Mucosa of rectum (tissue), 2 donors: ENCODE data around the gene DLG4.
A peak's percentile ranks its signal among the peaks of the same experiment; 100 is the strongest.

Source experiments
- H3K27ac ChIP-seq, 2 donors: one replicate each; pipeline ENCODE4 v1.7.0; 2013; ENCODE audit warnings: inconsistent platforms in 2 of 2, low read depth in 2 of 2, low read length in 2 of 2
- H3K27me3 ChIP-seq, 2 donors: one replicate each; pipeline ENCODE4 v1.7.0; 2013; ENCODE audit warnings: low read length in 2 of 2; ENCODE audit not compliant: control insufficient read depth in 2 of 2, insufficient read depth in 2 of 2
- H3K36me3 ChIP-seq, 2 donors: one replicate each; pipeline ENCODE4 v1.7.0; 2013; ENCODE audit warnings: low read length in 2 of 2; ENCODE audit not compliant: control insufficient read depth in 2 of 2, insufficient read depth in 2 of 2
- H3K4me1 ChIP-seq, 2 donors: one replicate each; pipeline ENCODE4 v1.7.0; 2013; ENCODE audit warnings: low read length in 2 of 2, mild to moderate bottlenecking in 1 of 2; ENCODE audit not compliant: control insufficient read depth in 2 of 2, insufficient read depth in 2 of 2
- H3K4me3 ChIP-seq, 2 donors: one replicate each; pipeline ENCODE4 v1.7.0; 2013; ENCODE audit warnings: low read length in 2 of 2
- H3K9ac ChIP-seq, 2 donors: one replicate each; pipeline ENCODE4 v1.7.0; 2013; ENCODE audit warnings: low read length in 2 of 2, low read depth in 1 of 2, mild to moderate bottlenecking in 1 of 2
- H3K9me3 ChIP-seq, 2 donors: one replicate each; pipeline ENCODE4 v1.7.0; 2013; ENCODE audit warnings: low read length in 2 of 2; ENCODE audit not compliant: control insufficient read depth in 2 of 2
- donor health status: healthy.
- donor health status: Normal muscosa, but diverticular disease.

Gene DLG4

GRCh38 chr17:7205561-7205960 is 14.1 kb downstream of the DLG4 start:
- Histone ChIP-seq H3K27me3 (peaks cover 0 to 2% of the 10 kb centered on the region in 2 donors), H3K9ac (peak overlapping the region; percentile 28 to 65), H3K9me3 (no peaks in the 10 kb centered on the region), H3K27ac (no peak overlapping the region), H3K4me3 (peak overlapping the region; percentile 61 to 79), H3K36me3 (peaks cover 0 to 5% of the 10 kb centered on the region in 2 donors), H3K4me1 (peaks cover 0 to 3% of the 10 kb centered on the region in 2 donors)

DNA sequence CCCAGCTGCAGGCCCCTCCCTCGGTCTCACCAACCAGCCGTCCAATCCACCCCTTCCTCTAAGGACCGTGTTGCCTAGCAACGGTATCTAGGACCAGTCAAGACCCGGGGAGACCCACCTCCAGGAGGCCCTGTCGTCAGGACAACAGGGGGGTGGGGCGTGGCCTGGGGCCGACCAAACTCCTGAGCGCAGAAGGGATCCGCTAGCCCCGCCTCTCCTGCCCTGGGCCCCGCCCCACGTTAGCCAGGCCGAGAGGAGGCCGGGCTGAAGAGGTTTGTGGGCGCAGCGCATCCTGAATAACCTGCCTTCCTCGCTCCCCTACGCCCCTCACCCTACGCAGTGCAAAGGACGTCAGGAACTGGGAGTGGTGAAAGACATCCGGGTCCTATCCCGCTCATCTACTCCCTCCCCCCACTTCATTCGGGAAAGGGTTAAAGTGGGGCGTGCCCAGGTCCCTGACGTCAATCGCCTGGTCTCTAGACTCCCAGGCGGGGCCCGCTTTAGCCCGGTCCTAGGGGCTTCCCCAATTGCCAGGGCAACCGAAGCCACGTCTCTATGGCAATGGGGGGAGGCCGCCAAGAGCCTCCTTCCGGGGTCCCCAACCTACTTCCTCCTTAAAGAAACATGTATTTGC is 14.7 kb downstream of the DLG4 start:
- H3K27me3 ChIP-seq, result peaks cover 0 to 2% of the 10 kb centered on the region in 2 donors
- H3K4me1 ChIP-seq, result peaks cover 0 to 3% of the 10 kb centered on the region in 2 donors
- H3K4me3 ChIP-seq, result peak overlapping the region; percentile 61 to 79
- H3K27ac ChIP-seq, result peak overlapping the region in 1 of 2 donors; percentile 58
- no peaks in the 10 kb centered on the region for H3K9me3 ChIP-seq
- H3K36me3 ChIP-seq, result peaks cover 0 to 5% of the 10 kb centered on the region in 2 donors
- H3K9ac ChIP-seq, result peak overlapping the region; percentile 28 to 65

DNA sequence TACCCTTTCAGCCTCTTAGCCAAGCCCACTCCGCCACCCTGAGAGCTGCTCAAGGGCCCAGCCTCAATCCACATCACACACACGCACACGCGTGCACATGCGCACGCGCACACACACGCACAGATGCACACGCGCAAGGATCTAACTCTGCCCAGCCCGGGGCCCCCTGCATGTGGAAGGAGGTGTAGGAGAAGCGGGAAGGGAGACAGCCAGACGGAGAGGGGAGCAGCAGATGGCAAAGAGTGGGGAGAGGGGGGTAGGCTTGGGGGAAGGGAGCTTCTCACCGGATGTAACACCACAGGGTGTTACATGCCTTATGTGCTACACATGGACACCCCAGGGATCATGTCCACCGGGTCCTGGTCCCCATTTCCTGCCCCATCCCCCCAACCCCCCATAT is 15.3 kb downstream of the DLG4 start:
- peaks cover 0 to 3% of the 10 kb centered on the region in 2 donors for H3K4me1 ChIP-seq
- no peaks in the 10 kb centered on the region for H3K9me3 ChIP-seq
- peak overlapping the region; percentile 61 to 79 for H3K4me3 ChIP-seq
- peaks cover 0 to 2% of the 10 kb centered on the region in 2 donors for H3K27me3 ChIP-seq
- H3K36me3 ChIP-seq, result peaks cover 0 to 5% of the 10 kb centered on the region in 2 donors
- H3K27ac ChIP-seq, result peak overlapping the region in 1 of 2 donors; percentile 58
- no peak overlapping the region for H3K9ac ChIP-seq

DNA sequence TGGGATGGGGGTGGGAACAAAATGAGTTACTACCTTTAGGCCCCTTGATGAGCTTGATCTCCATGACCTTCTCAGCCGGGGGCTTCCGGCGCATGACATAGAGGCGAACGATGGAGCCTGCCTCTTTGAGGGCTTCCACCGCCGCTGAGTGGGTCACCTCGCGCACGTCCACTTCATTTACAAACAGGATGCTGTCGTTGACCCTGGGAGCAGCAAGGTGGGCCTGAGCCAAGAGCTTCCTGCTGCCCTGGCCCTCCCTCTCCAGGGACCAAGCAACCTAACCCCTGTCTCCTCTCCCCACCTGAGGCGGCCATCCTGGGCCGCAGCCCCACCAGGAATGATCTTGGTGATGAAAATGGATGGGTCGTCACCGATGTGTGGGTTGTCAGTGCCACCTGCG is 16.2 kb downstream of the DLG4 start:
- Histone ChIP-seq H3K9ac (no peak overlapping the region), H3K27ac (no peak overlapping the region)

DNA sequence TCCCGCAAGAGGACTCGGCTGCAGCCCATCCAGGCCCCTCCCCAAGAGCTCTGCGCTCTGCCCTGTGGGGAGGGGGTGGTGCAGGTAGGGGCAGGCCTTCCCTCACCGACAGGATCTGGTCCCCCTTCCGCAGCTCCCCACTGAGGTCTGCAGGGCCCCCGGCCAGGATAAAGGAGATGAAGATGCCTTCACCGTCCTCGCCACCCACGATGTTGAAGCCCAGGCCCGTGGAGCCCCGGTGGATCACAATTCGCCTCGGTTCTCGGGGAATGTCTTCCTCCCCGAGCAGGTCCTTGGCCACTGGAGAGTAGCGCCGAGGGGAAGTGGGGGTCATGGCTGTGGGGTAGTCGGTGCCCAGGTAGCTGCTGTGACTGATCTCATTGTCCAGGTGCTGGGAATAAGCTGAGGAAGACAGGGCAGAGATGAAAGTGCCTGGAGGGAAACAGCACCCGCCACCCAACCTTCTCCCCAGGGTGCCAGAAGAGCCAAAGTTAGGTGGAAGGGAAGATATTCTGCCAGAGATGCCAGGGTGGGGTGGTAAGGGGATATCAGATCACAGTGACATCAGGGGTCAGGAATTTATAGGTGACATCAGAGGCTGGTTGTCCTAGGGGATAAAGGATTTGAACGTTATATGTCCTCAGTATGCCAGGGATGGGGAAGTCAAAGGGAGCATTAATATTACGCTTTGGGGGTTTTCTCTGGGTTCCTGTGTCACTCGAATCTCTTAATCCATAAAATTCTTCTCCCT is 22.8 kb downstream of the DLG4 start:
- Histone ChIP-seq H3K4me1 (no peaks in the 10 kb centered on the region), H3K9me3 (no peaks in the 10 kb centered on the region), H3K9ac (no peak overlapping the region), H3K4me3 (no peak overlapping the region), H3K27ac (no peak overlapping the region), H3K27me3 (no peaks in the 10 kb centered on the region), H3K36me3 (peaks cover 0 to 4% of the 10 kb centered on the region in 2 donors)

More for the DNA sequence above, 16.2 kb downstream of the DLG4 start:
- Histone ChIP-seq H3K4me3 (no peak overlapping the region), H3K4me1 (peaks cover 0 to 3% of the 10 kb centered on the region in 2 donors), H3K36me3 (peaks cover 0 to 5% of the 10 kb centered on the region in 2 donors), H3K27me3 (peaks cover 0 to 2% of the 10 kb centered on the region in 2 donors), H3K9me3 (no peaks in the 10 kb centered on the region)

- no peak overlapping the region for H3K4me3 ChIP-seq
- no peaks in the 10 kb centered on the region for H3K27me3 ChIP-seq
- no peaks in the 10 kb centered on the region for H3K9me3 ChIP-seq
- no peak overlapping the region for H3K9ac ChIP-seq
- H3K27ac ChIP-seq, result no peak overlapping the region
- H3K36me3 ChIP-seq, result peaks cover 0 to 4% of the 10 kb centered on the region in 2 donors
- H3K4me1 ChIP-seq, result no peaks in the 10 kb centered on the region
Observed at GRCh38 chr17:7195971-7196370, 23.7 kb downstream of the DLG4 start.

DNA sequence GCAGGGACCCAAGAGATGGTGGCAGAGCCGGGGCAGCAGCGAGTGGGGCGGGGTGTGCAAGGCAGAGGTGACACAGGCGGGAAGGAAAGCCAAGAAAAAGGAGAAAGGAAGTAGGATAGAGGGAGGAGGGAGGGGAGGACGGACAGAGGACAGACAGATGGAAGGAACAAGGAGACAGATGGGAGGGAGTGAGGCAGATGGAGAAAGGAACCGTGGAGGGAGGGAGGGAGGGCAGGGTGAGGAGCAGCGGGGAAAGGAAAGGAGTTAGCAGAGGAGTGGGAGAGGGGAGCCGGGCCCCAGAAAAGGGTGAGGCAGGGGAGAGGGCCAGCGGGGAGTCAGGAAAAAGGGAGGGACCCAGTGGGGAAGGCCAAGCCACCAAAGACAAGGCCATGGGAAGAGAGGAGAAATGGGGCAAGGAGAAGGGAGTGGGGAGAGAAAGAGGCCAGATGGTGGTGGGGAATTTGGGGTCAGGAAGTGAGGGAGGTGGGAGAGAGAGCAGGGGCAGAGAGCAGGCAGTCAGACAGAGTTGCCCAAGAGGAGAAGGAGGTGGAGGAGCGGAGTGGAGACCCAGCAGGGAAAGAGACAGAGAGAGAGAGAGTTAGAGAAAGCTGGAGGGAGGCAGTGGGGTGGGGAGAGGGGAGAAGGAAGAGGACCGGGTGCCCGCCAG is 27.2 kb downstream of the DLG4 start:
- Histone ChIP-seq H3K4me1 (no peaks in the 10 kb centered on the region), H3K9me3 (no peaks in the 10 kb centered on the region), H3K27ac (no peak overlapping the region), H3K36me3 (peaks cover 0 to 4% of the 10 kb centered on the region in 2 donors), H3K4me3 (no peak overlapping the region), H3K27me3 (no peaks in the 10 kb centered on the region), H3K9ac (no peak overlapping the region)

DNA sequence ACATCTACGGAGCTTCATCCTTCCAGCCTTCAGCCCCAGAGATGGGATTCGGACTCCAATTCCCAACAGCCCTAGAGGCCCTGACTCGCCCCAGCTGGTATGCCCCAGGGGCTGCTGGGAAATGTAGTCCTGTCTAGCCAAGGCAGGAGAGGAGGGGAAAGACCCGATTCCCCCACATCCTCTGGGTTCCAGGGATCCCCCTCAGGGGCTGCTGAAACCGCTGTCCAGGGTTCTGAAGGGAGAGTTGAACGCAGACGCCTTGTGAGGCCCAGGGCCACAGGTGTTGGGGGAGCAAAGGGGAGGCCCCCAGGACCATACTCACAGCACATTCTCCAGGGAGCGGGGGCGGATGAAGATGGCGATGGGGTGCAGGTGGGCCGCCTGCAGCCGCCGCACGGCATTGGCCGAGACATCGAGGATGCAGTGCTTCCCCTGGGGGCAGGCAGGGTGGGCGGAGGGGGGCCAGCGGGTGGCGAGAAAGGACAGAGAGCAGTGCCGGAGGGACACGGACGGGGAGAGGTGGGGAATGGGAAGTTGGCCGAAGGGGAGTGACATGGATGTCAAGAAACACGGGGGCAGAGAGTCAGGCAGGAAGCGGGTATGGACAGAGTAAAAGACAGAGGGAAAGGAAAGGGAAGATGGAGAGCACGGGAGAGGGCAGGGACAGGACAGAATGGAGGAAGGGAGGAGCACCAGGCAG is 27.9 kb downstream of the DLG4 start:
- Histone ChIP-seq H3K36me3 (peaks cover 0 to 4% of the 10 kb centered on the region in 2 donors), H3K27ac (no peak overlapping the region), H3K4me3 (no peak overlapping the region), H3K27me3 (no peaks in the 10 kb centered on the region), H3K9ac (no peak overlapping the region), H3K4me1 (no peaks in the 10 kb centered on the region), H3K9me3 (no peaks in the 10 kb centered on the region)

- H3K27me3 ChIP-seq, result no peaks in the 10 kb centered on the region
- no peak overlapping the region for H3K4me3 ChIP-seq
- no peaks in the 10 kb centered on the region for H3K4me1 ChIP-seq
- H3K27ac ChIP-seq, result no peak overlapping the region
- H3K9me3 ChIP-seq, result no peaks in the 10 kb centered on the region
- no peaks in the 10 kb centered on the region for H3K36me3 ChIP-seq
- no peak overlapping the region for H3K9ac ChIP-seq
Observed at GRCh38 chr17:7191069-7191468, 28.6 kb downstream of the DLG4 start.
